KOPT-K1 (cell line): ENCODE data around the gene DLX5.

Experiments used
- H3K27ac ChIP-seq: fragments of 200-600 bp; sonication (generic); 2 replicates; pipeline ENCODE4 v1.5.1; 2016; ENCODE audit warnings: antibody characterized with exemption, mild to moderate bottlenecking, low read depth, low read length; ENCODE audit not compliant: poor library complexity, severe bottlenecking
- H3K36me3 ChIP-seq: fragments of 200-600 bp; sonication (generic); 2 replicates; pipeline ENCODE4 v1.5.1; 2017; ENCODE audit warnings: antibody characterized with exemption, mild to moderate bottlenecking, low read length, moderate library complexity; ENCODE audit not compliant: insufficient read depth
- H3K9me3 ChIP-seq: fragments of 200-600 bp; sonication (generic); 2 replicates; pipeline ENCODE4 v1.5.1; 2017; ENCODE audit warnings: antibody characterized with exemption, low read length, mild to moderate bottlenecking; ENCODE audit not compliant: insufficient read depth, poor library complexity, severe bottlenecking

Gene DLX5

DNA sequence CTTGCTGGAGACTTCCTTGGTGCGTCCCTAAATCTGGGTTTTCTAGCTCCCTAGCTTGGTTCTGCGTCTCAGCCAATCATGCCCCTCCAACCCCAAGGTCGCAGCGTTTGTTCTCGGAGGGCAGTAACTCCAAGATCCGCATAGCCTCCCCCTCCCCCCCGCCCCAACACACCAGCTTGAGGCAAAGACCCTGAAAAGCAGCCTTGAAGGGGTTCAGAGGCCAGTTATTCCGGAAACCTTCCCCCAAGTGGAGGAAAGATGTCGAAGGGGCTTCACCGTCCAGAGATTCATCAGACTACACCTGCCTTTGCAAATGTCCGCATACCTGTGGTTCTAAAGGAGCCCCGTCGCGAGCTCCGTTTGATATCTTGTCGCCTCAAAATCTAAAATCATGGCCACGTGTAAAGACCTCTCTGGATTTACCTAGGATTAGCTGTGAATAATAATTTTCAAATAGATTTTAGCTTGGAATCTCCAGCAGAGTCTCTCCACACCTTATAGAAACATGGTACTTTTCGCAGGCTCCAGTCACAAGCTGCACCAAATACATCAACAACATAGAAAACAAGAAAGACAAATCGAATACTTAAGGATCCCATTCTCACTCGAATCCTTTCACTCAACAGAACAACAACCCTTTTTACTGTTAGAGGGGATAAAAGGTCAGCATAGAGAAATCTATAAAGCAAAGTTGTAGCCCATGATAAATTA lies 11.3 kb downstream of the DLX5 start:
- Histone ChIP-seq H3K27ac (no peak overlapping the region), H3K9me3 (peaks cover 7% of the 10 kb centered on the region), H3K36me3 (no peaks in the 10 kb centered on the region)

DNA sequence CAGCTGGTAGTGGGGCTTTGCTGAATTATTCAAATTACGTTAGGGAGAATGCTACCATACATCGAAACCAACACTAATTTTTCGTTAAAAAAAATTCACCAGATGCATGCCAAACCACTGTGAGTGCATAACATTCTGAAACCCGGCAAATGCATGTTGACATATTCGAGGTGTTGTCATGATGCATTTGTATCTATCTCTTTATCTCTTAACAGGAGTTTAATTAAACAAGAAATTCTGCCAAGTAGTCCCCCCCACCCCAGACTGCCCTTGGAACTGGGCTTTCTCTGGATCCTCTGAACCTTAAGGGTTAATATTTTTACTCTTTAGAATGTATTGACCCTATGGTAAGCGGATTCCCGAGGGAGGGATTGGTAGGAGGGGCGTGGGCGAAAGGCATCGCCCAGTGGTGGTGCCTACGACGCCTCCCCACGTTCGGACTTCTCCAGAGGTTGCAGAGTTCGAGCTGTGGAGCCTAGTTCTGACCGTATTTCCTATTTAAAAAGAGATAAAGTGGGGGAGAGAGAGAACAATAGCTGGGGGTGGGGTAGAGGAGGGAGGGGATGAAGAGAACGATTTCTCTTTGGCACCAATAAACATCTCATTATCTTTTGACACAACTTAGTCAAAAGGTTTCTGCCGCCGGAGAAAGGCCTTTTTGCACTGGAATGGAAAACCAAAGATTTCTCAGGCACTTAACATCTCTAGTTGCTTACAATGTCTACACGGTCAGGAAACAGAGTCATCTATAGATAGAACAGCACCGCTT lies 12.1 kb downstream of the DLX5 start:
- Histone ChIP-seq H3K9me3 (no peaks in the 10 kb centered on the region), H3K27ac (no peak overlapping the region), H3K36me3 (no peaks in the 10 kb centered on the region)

DNA sequence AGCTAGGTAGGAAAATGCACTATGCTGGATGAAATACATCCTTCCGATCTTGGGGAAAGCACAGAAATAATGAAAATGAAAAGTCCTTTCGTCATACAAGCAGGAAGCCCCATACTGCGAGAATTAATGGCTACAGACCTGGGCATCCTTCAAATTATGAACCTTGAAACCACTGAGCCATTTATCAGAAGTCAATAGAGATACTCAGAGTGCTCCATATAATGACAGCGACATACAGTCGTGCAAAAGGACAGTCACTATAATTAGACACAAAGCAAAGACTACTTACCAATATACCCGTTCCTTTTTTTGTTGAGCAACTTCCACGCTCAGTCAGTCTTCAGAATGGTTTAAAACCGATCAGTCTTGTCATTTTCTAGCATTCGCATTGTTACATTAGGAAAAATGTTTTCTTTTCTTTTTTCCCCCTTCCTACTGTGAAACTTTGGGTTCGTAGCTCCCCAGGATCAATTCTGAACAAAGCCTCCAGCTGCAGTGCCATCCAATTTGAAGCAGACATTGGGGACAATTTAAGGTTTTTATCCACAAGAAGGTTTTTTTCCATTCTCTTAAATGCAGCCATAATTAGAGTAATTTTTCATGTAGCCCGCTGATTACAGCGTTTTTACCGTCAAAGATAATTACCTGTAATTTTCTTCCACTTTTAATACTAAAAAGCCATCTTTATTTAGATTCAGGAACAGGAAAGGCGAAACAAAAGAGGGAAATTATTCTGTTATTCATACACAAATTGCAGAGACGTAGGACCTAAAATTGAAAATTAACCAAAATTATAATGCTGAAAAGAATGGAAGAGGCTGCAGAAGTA lies 12.9 kb downstream of the DLX5 start:
- Histone ChIP-seq H3K27ac (no peak overlapping the region), H3K36me3 (no peaks in the 10 kb centered on the region), H3K9me3 (no peaks in the 10 kb centered on the region)

- no peak overlapping the region for H3K27ac ChIP-seq
- H3K36me3 ChIP-seq, result no peaks in the 10 kb centered on the region
- no peaks in the 10 kb centered on the region for H3K9me3 ChIP-seq
Measured at GRCh38 chr7:97011104-97011503, 13.5 kb downstream of the DLX5 start.

GRCh38 chr7:97009753-97010732 lies 14.6 kb downstream of the DLX5 start:
- Histone ChIP-seq H3K27ac (no peak overlapping the region), H3K9me3 (no peaks in the 10 kb centered on the region), H3K36me3 (no peaks in the 10 kb centered on the region)

- Histone ChIP-seq H3K36me3 (no peaks in the 10 kb centered on the region), H3K27ac (no peak overlapping the region), H3K9me3 (no peaks in the 10 kb centered on the region)
Measured at GRCh38 chr7:97008275-97008917, 16.2 kb downstream of the DLX5 start.

- Histone ChIP-seq H3K36me3 (no peaks in the 10 kb centered on the region), H3K9me3 (no peaks in the 10 kb centered on the region), H3K27ac (no peak overlapping the region)
Measured at GRCh38 chr7:97007583-97007861, 17.1 kb downstream of the DLX5 start.

DNA sequence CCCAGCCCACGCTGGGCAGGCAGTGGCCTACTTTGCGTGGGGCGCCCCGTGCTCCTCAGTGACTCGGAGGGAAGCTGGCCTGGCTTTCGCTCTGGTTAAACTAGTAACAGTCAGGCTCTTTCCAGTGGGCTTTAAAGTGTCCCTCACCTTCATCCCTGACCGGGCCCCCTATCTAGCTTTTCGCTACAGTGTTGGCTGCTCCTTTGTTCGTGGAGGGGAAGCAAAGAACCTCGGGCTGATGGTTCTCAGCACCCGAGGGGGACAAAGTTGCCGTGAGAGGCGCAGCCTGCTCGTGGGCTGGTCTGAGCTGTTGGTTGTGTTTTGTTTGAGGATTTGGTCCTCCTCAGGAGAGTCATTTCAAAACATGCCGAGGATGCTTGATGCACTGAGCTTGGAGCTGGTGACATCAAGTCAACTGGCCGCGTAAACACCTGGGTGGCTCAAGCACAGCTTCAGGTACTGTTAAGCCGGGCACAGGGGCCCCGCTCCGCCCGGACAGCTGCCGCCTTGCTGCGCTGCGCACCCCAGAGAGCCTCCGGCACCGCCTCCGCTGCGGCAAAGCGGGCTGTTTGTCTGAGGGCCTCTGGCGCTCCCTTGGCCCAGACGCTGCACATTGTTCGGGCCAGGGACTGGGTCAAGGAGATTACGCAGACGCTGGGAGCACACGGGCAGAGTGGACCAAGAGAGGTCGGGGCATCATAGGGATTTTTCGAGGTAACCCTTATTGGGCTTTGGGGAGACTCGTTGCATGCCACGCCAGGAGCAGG lies 17.6 kb downstream of the DLX5 start:
- Histone ChIP-seq H3K27ac (no peak overlapping the region), H3K9me3 (no peaks in the 10 kb centered on the region)

DNA sequence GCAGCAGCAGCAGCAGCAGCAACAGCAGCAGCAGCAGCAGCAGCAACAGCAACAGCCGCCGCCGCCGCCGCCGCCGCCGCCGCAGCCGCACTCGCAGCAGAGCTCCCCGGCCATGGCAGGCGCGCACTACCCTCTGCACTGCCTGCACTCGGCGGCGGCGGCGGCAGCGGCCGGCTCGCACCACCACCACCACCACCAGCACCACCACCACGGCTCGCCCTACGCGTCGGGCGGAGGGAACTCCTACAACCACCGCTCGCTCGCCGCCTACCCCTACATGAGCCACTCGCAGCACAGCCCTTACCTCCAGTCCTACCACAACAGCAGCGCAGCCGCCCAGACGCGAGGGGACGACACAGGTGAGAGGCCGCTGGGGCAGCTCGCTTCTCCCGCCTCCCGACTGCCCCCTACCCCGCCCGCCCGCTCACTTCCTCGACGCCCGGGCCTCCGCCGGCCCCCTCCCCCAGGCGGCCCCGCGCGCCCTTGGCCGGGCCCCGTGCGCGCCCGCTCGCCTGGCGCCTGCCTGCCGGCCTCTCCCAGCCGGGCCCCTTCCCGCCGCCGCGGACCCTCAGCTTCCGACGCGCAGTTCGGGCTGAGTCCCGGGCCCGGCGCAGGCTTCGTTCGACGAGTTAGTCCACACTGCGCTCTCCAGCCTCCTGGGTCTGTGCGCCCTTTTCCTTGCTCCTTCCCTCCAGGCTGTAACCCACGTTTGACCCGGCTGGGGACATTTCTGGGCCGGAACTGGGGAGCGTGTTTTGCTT lies 18.4 kb downstream of the DLX5 start:
- no peak overlapping the region for H3K27ac ChIP-seq
- no peaks in the 10 kb centered on the region for H3K36me3 ChIP-seq
- H3K9me3 ChIP-seq, result no peaks in the 10 kb centered on the region

More for the DNA sequence above, 17.6 kb downstream of the DLX5 start:
- H3K36me3 ChIP-seq, result no peaks in the 10 kb centered on the region

DNA sequence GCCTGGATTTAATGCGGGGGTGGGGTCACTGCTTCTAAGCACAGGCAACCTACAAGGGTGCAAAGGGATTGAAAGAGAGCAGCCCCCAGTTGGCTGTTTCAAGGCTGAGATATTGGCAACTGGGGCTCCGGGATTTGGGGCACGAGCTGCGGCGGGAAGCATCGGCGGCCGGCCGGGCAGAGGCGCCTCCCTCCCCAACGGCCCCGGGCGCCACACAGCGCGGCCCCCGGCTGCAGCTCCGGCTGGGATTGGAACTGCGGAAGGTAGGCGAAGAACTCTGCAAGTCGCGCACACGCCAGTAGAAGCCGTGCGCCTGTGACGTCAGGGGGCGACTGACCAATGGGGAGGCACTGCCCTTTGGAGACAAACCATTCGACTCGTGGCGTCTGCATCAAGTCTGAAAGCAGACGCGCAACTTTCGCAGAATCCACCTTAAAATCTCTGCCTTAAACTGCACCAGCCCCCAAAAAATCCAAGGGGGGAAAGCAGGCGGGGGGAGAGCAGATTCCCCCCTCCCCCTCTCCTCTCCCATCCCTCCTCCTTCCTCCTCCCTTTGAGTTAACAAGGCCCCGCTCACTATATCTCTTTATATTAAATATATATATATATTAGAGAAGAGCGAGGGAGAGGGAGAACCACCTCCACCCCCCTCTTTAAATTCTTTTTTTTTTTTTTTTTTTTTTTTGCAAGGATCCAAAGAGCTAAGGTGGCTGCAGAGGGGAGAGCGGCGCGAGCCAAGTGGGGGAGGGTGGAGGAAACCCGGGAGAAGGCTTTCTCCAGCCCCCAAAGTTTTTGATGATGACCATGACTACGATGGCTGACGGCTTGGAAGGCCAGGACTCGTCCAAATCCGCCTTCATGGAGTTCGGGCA lies 19.2 kb downstream of the DLX5 start, which contains the start of gene DLX6:
Gene DLX6 (plus strand): TSS at position 371 of the 872 bp plus-strand sequence. CDS start 425 bp downstream, at position 796.
- no peaks in the 10 kb centered on the region for H3K9me3 ChIP-seq
- H3K27ac ChIP-seq, result no peak within 1 kb of the TSS
- H3K36me3 ChIP-seq, result no peaks in the 10 kb centered on the region

DNA sequence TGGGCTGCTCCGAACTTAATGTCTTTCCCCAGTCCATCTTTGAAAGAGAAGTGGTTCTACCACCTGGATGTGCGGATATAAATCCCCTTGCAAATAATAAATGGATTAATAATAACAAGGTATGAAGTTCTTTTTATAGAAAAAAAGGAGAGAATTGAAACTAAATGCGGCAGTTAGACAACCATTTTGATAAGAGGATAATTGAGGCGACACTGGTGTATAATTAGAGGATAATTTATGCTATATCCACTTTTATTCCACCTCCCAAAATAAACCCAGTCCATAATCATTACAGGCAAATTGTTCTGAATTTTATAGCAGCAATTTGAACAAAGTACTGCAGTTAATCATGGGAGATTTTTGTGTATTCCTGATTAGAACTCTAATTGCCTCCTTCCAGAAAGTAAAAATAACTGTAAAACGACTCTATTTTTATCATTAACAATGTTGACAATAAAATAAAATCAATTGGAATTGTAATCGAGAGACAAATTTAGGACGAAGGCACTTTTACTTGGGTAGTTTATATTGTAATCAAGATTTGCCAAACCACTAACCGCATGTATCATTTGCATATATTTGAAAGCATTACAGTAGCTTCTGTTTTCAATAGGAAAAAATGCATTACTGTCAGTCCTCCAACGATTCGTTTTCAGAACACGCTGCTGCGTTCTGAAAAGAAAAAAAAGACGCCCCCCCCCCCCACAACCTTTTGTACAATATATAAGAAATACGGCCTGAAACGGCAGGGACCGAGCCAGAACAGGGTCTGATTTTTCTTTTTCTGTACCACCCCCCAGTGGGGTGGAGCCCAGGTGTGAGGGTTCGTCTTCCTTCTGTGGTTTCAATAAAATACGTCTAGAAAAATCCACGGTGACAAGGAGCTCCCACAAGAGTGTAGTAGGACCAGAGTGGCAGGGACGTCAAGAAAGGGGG lies 20.1 kb downstream of the DLX5 start:
- Histone ChIP-seq H3K27ac (no peak overlapping the region), H3K36me3 (no peaks in the 10 kb centered on the region), H3K9me3 (no peaks in the 10 kb centered on the region)
